Upper lobe of right lung (tissue), 1 donor: Measurements from ENCODE around the gene CTDSP2. TPM values are rescaled to one million over a fixed set of nuclear protein-coding genes. Genes with fewer than 3 reads are reported as not detected.

ENCODE experiments used
- ATAC-seq: fragments of 200-7000 bp; cut with Tn5 transposase; one replicate; pipeline ENCODE4 v1.9.1; 2020; ENCODE audit warnings: mild to moderate bottlenecking, moderate library complexity
- DNase-seq: peaks from one replicate; pipeline ENCODE4 v3.0.0-alpha.2; 2020
- H3K27ac ChIP-seq: fragments of 200-600 bp; one replicate; pipeline ENCODE4 v1.8.0; 2022
- H3K27me3 ChIP-seq: fragments of 200-600 bp; one replicate; pipeline ENCODE4 v1.8.0; 2022; ENCODE audit warnings: mild to moderate bottlenecking
- H3K36me3 ChIP-seq: fragments of 200-600 bp; one replicate; pipeline ENCODE4 v1.8.0; 2022
- H3K4me1 ChIP-seq: fragments of 200-600 bp; one replicate; pipeline ENCODE4 v1.8.0; 2022
- H3K4me3 ChIP-seq: fragments of 200-600 bp; one replicate; pipeline ENCODE4 v1.8.0; 2022; ENCODE audit warnings: mild to moderate bottlenecking
- H3K9me3 ChIP-seq: fragments of 200-600 bp; one replicate; pipeline ENCODE4 v1.8.0; 2022
- CTCF ChIP-seq: fragments of 200-600 bp; IDR thresholded peaks from one replicate; pipeline ENCODE4 v1.8.0; 2022; ENCODE audit warnings: antibody characterized with exemption
- intact Hi-C: fragments of 100-400 bp; cut with DNase I; formaldehyde crosslinking; loops from one replicate; pipeline ENCODE4 v1.11.0; 2022
- total RNA-seq: library from RNA; stranded (reverse); fragmentation: NEBNext Ultra II Directional; extraction: Animal tissue kit (Norgen Biotek cat#: 25700); gene quantifications from one replicate; pipeline ENCODE4 v1.2.1, GENCODE V29; 2021
- donor health status: DM: no; HTN: yes; CAD: no; lungs with severe emphysema.

The CTDSP2 gene
- total RNA-seq, 1 donor from 2014 or later, result 217 TPM

DNA sequence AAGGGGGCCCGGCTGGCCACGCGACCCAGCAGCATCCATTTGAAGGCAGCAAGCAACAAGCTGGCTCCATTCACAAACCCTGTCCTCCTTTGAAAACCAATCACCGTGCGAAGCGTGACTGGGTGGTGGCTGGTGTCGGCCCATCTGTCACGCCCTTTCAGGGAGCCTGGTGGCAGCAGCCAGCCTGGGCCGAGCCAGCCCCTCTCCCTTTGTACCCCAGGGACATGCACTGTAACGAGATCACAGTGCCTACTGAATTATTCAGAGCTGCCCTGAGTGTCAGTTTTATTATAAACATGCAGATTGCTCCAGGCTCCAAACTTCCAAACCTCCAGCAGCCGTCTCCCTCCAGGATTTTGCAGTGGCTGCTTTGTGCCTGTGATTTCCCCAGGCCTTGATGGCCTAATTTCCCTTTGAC lies 22.3 kb upstream of the CTDSP2 start:
- no peak for TF ChIP-seq CTCF
- Histone ChIP-seq H3K9me3 (no peaks in the 10 kb centered on the region), H3K4me1 (peaks cover 12% of the 10 kb centered on the region), H3K27ac (peak overlapping the region; percentile 51), H3K4me3 (no peak overlapping the region), H3K27me3 (no peaks in the 10 kb centered on the region), H3K36me3 (no peaks in the 10 kb centered on the region)
- no peak for DNase-seq
- intact Hi-C loops, result no loop called here
- ATAC-seq, result no peak

DNA sequence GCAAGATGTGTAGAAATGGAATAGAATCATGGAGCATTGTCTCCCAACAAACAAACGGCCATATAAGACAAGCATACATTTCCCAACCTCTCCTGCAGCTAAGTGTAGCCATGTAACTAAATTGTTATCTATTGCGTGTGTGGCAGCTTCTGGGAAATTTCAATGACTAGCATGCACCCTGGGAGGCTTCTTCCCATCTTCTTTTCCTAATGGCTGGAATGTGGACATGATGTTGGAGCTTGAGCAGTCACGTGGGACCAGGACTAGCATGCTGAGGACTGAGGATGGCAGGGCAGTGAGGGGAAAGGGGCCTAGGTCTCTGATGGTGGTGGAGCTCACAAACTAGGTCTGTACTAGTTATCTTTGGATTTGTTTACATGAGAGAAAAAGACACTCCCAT lies 21.7 kb upstream of the CTDSP2 start:
- no peaks in the 10 kb centered on the region for H3K27me3 ChIP-seq
- peaks cover 14% of the 10 kb centered on the region for H3K4me1 ChIP-seq
- peak overlapping the region; percentile 51 for H3K27ac ChIP-seq
- H3K36me3 ChIP-seq, result no peaks in the 10 kb centered on the region
- no peak for ATAC-seq
- intact Hi-C loops, result no loop called here
- TF ChIP-seq CTCF, result no peak
- H3K4me3 ChIP-seq, result no peak overlapping the region
- no peak for DNase-seq
- no peaks in the 10 kb centered on the region for H3K9me3 ChIP-seq

DNA sequence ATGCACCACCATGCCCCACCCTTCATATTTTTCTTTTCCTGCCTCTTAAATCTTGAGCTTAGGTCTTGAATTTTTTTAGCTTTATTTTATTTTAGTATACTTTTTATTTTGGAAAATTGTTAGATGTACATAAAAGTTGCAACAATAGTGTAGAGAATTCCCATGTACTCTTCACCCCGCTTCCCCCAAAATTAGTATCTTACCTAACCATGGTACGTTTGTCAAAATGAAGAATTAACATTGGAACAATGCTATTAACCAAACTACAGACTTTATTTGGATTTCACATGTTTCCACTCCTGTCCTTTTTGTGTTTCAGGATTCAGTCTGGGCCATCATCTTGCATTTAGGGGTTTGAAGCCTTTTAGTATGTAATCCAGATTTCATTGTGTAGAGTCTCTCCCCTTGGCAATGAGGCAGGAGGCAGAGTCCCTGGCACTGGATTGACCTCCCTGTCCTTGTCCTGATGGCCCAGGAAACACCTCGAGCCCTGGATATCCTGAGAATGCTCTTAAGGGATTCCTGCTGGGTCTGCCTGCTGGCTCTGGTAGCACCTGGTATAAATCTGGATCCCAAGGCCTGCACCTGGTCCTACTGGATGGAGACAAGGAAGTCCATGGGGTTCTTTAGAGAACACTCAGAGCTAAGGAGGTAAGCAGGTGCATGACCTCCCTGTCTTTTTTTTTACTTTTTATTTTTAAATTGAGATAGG lies 19.9 kb upstream of the CTDSP2 start:
- TF ChIP-seq CTCF, result no peak
- ATAC-seq, result no peak
- peaks cover 14% of the 10 kb centered on the region for H3K4me1 ChIP-seq
- intact Hi-C loops, result no loop called here
- DNase-seq, result no peak
- no peak overlapping the region for H3K4me3 ChIP-seq
- no peaks in the 10 kb centered on the region for H3K27me3 ChIP-seq
- H3K36me3 ChIP-seq, result no peaks in the 10 kb centered on the region
- no peaks in the 10 kb centered on the region for H3K9me3 ChIP-seq
- no peak overlapping the region for H3K27ac ChIP-seq

DNA sequence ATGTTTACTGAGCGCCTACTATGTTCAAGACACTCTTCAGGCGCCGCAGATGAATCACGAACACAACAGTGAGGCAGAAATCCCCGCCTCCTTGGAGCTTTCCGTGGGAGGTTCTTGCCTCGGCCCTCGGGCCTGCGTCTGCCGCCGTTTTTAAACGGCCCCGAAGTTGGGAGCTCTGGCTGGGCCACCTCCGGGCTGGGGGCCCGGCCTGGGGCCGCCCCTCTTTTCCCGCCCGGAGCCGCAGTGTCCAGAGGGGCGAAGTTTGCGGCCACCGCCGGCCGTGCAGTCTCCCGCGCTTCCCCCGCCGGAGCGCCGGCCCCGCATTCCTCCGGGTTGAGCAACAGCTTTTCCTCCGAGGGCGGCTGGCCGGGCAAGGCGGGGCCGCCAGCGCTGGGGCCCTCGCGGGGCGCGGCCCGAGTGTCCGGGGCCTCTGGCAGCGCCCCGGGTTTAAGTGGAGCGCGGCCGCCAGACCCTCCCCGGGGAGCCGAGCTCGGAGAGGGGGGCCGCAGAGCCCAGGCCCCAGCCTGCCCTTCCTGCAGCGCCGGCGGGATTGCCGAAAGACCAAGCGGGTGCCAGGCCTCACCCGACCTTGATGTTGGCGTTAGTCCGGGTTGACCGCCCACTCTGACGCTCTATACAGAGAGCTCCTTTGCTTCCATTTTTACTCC lies 18.7 kb upstream of the CTDSP2 start:
- TF ChIP-seq CTCF, result no peak
- Histone ChIP-seq H3K9me3 (no peaks in the 10 kb centered on the region), H3K27ac (peak overlapping the region; percentile 93), H3K27me3 (no peaks in the 10 kb centered on the region), H3K4me1 (peaks cover 14% of the 10 kb centered on the region), H3K36me3 (no peaks in the 10 kb centered on the region), H3K4me3 (peak overlapping the region; percentile 59)
- intact Hi-C loops, result no loop called here
- ATAC-seq (peak; percentile 95), DNase-seq (peak; percentile 93)

DNA sequence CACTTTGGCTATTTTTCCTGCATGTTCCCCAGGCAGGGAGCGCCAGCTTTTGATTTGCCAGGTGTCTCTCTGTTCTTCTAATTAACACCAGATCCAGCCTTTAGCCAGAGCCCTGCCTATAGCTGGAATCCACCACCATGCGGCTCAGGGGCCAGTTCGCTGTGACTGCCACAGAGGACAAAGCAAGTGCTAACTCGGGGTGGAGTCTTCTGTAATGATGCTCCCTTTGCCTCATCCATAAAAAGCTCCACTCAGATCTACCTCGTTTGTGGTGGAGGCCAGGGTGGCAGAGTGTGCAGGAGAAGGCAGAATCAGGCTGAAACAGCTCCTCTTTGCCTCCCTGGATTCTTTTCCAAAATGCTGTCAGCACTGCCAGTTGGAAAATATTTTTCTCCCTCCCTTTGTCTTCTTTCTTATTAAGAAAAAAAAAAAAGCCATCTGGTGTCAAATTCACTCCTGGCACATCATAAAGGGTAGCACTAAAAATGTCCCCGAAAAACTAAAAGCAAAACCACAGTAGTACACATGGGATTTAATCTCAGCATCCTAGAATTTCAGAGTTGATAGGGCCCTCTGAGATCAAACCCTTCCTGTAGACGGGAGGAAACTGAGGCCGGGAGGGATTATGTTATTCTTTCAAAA lies 18.0 kb upstream of the CTDSP2 start:
- ATAC-seq, result no peak

More for the DNA sequence above, 18.0 kb upstream of the CTDSP2 start:
- Histone ChIP-seq H3K4me3 (peak overlapping the region; percentile 59), H3K9me3 (no peaks in the 10 kb centered on the region), H3K36me3 (no peaks in the 10 kb centered on the region), H3K4me1 (peaks cover 14% of the 10 kb centered on the region), H3K27me3 (no peaks in the 10 kb centered on the region), H3K27ac (peak overlapping the region; percentile 93)
- DNase-seq, result no peak
- intact Hi-C loops, result no loop called here
- no peak for TF ChIP-seq CTCF
